ENCODE measurements around the gene MAMDC4. TPM values are rescaled to one million over a fixed set of nuclear protein-coding genes. Genes with fewer than 3 reads are reported as not detected.
"Not testable (repeated sequence)": the region's sequence is repeated elsewhere in the genome, so short reads cannot be mapped to it uniquely, and the experiment has no call there.

The MAMDC4 gene
- polyA plus RNA-seq, 1 experiment, result 0.63 TPM

DNA sequence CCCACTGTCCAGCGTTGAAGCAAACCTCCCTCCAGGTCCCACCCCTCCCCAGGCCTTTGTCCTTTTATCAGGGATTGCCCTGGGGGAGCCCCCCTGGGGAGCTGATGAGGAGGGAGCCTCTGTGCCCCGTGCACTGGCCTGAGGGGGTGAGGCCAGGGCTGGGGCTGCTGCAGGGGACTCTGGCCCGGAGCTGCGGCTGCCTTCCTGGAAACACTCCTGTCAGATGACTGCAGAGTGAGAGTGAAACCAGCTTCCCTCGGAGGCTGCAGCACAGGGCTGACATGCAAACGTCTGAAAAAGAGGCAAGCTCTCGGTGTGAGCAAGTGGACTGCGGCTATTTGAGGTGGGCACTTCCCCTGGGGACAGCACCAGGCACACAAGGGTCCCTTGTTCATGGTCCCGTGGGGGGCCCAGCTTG, 29.6 kb downstream of the MAMDC4 start:
- CTCF ChIA-PET, result interaction anchor here (0.5 to 0.9 kb wide), 2 partner anchors 9 to 66 kb away, joined by 3 to 4 read pairs; no protein-coding TSS in a partner anchor
- Histone ChIP-seq H3K4me3 (ENCODE audit: low read depth, low read length) (no peak overlapping the region), H3K9me3 (ENCODE audit: control insufficient read depth, insufficient read depth, low read length) (no peaks in the 10 kb centered on the region; the same call in 1 of the 2 replicates), H3K27me3 (ENCODE audit: control insufficient read depth, insufficient read depth, low read length) (peaks cover 3% of the 10 kb centered on the region), H3K27ac (ENCODE audit: low read depth, low read length) (peak overlapping the region; percentile 31)
- no peak for DNase-seq (ENCODE audit: low read depth, low spot score)
- TF ChIP-seq, protein P1, sequence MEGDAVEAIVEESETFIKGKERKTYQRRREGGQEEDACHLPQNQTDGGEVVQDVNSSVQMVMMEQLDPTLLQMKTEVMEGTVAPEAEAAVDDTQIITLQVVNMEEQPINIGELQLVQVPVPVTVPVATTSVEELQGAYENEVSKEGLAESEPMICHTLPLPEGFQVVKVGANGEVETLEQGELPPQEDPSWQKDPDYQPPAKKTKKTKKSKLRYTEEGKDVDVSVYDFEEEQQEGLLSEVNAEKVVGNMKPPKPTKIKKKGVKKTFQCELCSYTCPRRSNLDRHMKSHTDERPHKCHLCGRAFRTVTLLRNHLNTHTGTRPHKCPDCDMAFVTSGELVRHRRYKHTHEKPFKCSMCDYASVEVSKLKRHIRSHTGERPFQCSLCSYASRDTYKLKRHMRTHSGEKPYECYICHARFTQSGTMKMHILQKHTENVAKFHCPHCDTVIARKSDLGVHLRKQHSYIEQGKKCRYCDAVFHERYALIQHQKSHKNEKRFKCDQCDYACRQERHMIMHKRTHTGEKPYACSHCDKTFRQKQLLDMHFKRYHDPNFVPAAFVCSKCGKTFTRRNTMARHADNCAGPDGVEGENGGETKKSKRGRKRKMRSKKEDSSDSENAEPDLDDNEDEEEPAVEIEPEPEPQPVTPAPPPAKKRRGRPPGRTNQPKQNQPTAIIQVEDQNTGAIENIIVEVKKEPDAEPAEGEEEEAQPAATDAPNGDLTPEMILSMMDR (IDR thresholded peaks at IDR 0.05; ENCODE audit: low read depth, low read length), result no peak
- POLR2A ChIA-PET, result interaction anchor here (0.8 to 0.9 kb wide), 3 partner anchors 16 to 205 kb away, joined by 3 to 4 read pairs (median 3); partner anchors contain the start of genes EDF1, FBXW5 and MAN1B1

DNA sequence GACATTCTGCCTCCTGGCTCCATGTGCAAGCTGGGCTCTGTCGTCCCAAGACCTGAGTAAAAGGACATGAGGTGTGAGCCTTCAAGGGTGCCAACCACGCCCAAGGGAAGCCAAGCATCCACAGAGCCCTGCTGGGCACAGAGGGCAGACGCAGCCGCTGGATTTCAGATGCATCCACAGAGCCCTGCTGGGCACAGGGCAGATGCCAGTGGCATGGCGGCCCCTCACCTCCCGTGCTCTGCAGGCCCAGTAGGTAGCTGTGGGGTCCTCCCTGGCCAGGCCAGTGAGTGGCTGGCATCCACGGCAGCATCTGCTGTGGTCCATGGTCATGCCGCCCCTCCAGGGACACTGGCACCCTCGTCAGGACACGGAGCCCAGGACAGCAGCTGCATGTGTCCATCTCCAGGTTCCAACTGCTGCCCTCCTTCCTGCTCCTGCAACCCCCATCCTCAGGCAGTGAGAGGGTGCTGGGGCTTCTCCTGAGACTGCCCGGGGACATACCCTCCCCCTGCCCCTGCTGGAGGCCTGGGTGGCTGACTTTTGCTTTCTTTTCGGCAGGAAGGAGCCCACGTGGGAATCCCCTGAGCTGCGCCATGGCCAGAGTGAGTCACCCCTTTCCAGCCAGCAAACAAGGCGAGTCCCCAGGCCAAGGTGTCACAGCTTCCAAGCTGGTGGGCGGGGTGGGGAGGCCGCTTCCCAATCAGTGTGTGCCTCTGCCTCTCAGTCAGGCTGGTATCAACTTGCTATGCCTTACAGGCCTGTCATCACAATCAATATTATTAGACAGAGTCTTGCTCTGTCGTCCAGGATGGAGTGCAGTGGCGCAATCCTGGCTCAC, 30.2 kb downstream of the MAMDC4 start:
- H3K4me3 ChIP-seq (ENCODE audit: low read depth, low read length), result peak overlapping the region; percentile 38
- H3K27me3 ChIP-seq (ENCODE audit: control insufficient read depth, insufficient read depth, low read length), result no peaks in the 10 kb centered on the region
- H3K27ac ChIP-seq (ENCODE audit: low read depth, low read length), result peak overlapping the region; percentile 31
- H3K9me3 ChIP-seq (ENCODE audit: control insufficient read depth, insufficient read depth, low read length), result no peaks in the 10 kb centered on the region; the same call in 1 of the 2 replicates
- TF ChIP-seq, protein P1 (IDR thresholded peaks at IDR 0.05; ENCODE audit: low read depth, low read length), result no peak
- ChIA-PET CTCF (interaction anchor here (0.9 kb wide), 1 partner anchor 66 kb away, joined by 3 read pairs; no protein-coding TSS in a partner anchor), POLR2A (interaction anchor here (0.8 to 0.9 kb wide), 3 partner anchors 16 to 204 kb away, joined by 3 to 4 read pairs (median 3); partner anchors contain the start of genes EDF1, FBXW5 and MAN1B1)
- DNase-seq (ENCODE audit: low read depth, low spot score), result peak; percentile 37

DNA sequence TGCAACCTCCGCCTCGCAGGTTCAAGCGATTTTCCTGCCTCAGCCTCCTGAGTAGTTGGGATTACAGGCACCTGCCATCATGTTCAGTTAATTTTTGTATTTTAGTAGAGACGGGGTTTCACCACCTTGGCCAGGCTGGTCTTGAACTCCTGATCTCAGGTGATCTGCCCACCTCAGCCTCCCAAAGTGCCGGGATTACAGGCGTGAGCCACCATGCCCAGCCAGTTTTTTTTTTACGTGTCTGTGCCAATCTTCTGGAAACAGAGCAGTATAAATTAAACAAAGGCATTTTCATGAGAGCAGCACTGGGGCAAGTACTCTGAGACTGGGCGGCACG, 30.8 kb downstream of the MAMDC4 start:
- POLR2A ChIA-PET; H3K9me3 ChIP-seq (ENCODE audit: control insufficient read depth, insufficient read depth, low read length); H3K27me3 ChIP-seq (ENCODE audit: control insufficient read depth, insufficient read depth, low read length); CTCF ChIA-PET; DNase-seq (ENCODE audit: low read depth, low spot score); H3K4me3 ChIP-seq (ENCODE audit: low read depth, low read length): not testable (repeated sequence)
- peak overlapping the region; percentile 31 for H3K27ac ChIP-seq (ENCODE audit: low read depth, low read length)

DNA sequence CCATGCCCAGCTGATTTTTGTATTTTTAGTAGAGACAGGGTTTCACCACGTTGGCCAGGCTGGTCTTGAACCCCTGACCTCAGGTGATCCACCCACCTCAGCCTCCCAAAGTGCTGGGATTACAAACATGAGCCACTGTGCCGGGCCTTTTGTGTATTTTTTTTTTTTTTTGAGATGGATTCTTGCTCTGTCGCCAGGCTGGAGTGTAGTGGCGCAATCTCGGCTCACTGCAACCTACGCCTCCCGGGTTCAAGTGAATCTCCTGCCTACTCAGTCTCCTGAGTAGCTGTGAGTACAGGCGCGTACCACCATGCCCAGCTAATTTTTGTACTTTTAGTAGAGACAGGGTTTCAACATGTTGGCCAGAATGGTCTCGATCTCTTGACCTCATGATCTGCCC, 31.5 kb downstream of the MAMDC4 start:
- H3K27ac ChIP-seq (ENCODE audit: low read depth, low read length); H3K27me3 ChIP-seq (ENCODE audit: control insufficient read depth, insufficient read depth, low read length); H3K4me3 ChIP-seq (ENCODE audit: low read depth, low read length); H3K9me3 ChIP-seq (ENCODE audit: control insufficient read depth, insufficient read depth, low read length); DNase-seq (ENCODE audit: low read depth, low spot score): not testable (repeated sequence)
- POLR2A ChIA-PET, result interaction anchor here (0.7 kb wide), 1 partner anchor 305 kb away, joined by 4 read pairs; no protein-coding TSS in a partner anchor
- CTCF ChIA-PET, result interaction anchor here (0.7 kb wide), 1 partner anchor 101 kb away, joined by 3 read pairs; no protein-coding TSS in a partner anchor

DNA sequence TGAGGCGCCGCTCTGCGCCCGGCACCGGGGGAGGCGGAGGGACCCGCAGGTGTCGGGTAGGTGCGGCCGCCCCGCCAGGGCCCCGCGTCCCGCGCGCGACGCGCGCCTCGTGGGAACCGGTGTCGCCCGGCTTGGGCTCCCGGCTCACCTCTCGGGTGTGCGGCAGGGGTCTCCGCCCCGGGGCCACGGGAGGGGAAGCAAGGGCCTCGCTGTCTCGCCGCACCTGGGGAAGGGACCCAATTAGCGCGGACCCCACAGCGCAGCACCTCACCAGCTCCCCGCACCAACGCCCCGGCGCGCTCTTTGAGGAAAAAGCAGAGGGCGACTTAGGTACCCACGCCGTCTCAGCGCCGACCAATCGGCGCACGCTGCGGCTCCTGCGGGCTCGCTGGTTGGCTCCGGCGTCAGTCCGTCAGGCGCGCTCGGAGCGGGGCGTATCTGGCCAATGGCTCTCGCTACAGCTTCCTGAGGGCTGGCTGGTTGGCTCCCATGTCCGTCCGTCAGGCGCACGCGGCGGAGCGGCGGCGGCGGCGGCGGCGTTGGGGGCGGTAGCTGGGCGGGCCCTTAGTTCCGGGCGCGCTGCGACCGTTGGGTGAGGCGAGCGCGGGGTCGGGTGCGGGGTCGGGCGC, 33.9 kb downstream of the MAMDC4 start, which contains the start of gene TRAF2:
Gene TRAF2, plus strand, starts transcription at position 567 of the 629 bp plus-strand sequence. CDS start 12,225 bp downstream, outside the sequence.
- CTCF ChIA-PET, result interaction anchor here (0.7 kb wide), 1 partner anchor 58 kb away, joined by 3 read pairs; the partner anchor contains the start of gene FBXW5
- Histone ChIP-seq H3K27ac (ENCODE audit: low read depth, low read length) (no peak within 1 kb of the TSS), H3K9me3 (ENCODE audit: control insufficient read depth, insufficient read depth, low read length) (no peaks in the 10 kb centered on the region; the same call in 1 of the 2 replicates), H3K27me3 (ENCODE audit: control insufficient read depth, insufficient read depth, low read length) (no peaks in the 10 kb centered on the region), H3K4me3 (ENCODE audit: low read depth, low read length) (peak within 1 kb of the TSS; percentile 76)
- POLR2A ChIA-PET, result interaction anchor here (0.6 kb wide), 1 partner anchor 160 kb away, joined by 3 read pairs; no protein-coding TSS in a partner anchor
- DNase-seq (ENCODE audit: low read depth, low spot score), result peak; percentile 99
- TF ChIP-seq, protein P1 (IDR thresholded peaks at IDR 0.05; ENCODE audit: low read depth, low read length), result no peak
